HG03571 (cell line): ENCODE data around the gene ARHGEF2.
"Not testable (repeated sequence)": the region's sequence is repeated elsewhere in the genome, so short reads cannot be mapped to it uniquely, and the experiment has no call there.

Experiments used
- ATAC-seq: cut with Tn5 transposase; IDR thresholded peaks from one replicate; pipeline ENCODE4 v1.9.1; 2021; ENCODE audit not compliant: unreplicated experiment

Gene ARHGEF2

GRCh38 chr1:155946633-155947219 is 31.6 kb downstream of the ARHGEF2 start:
- ATAC-seq, result peak; percentile 26

GRCh38 chr1:155944444-155944799 is 33.9 kb downstream of the ARHGEF2 start:
- no peak for ATAC-seq

- no peak for ATAC-seq
These were observed 35.7 kb downstream of the ARHGEF2 start for GRCh38 chr1:155942578-155943141.

GRCh38 chr1:155941845-155942531 is 36.4 kb downstream of the ARHGEF2 start:
- no peak for ATAC-seq

GRCh38 chr1:155940993-155941844 is 37.1 kb downstream of the ARHGEF2 start, which contains the start of gene RXFP4:
Gene RXFP4, plus strand, starts transcription at chr1:155941638. Its CDS starts 72 bp downstream, at chr1:155941710.
- ATAC-seq, result no peak

GRCh38 chr1:155940482-155940992 is 37.8 kb downstream of the ARHGEF2 start:
- no peak for ATAC-seq

- no peak for ATAC-seq
These were observed 40.1 kb downstream of the ARHGEF2 start for GRCh38 chr1:155938220-155938627.

- ATAC-seq, result no peak
These were observed 43.3 kb downstream of the ARHGEF2 start for GRCh38 chr1:155934936-155935590.

- peak; percentile 85 for ATAC-seq
These were observed 44.0 kb downstream of the ARHGEF2 start, which contains the start of gene KHDC4 for GRCh38 chr1:155934097-155934935. Gene KHDC4, minus strand, starts transcription at chr1:155934413. Its CDS starts 40 bp downstream, at chr1:155934373.

GRCh38 chr1:155933591-155934096 is 44.7 kb downstream of the ARHGEF2 start:
- no peak for ATAC-seq

- ATAC-seq, result no peak
These were observed 45.9 kb downstream of the ARHGEF2 start for GRCh38 chr1:155932487-155932886.

- no peak for ATAC-seq
These were observed 46.3 kb downstream of the ARHGEF2 start for GRCh38 chr1:155932081-155932480.

GRCh38 chr1:155931332-155932038 is 46.9 kb downstream of the ARHGEF2 start:
- ATAC-seq, result no peak

GRCh38 chr1:155930725-155931124 is 47.6 kb downstream of the ARHGEF2 start:
- not testable (repeated sequence) for ATAC-seq

- ATAC-seq, result no peak
These were observed 49.3 kb downstream of the ARHGEF2 start for GRCh38 chr1:155929057-155929456.

GRCh38 chr1:155925506-155925905 is 52.8 kb downstream of the ARHGEF2 start:
- no peak for ATAC-seq

- ATAC-seq, result no peak
These were observed 57.6 kb downstream of the ARHGEF2 start for GRCh38 chr1:155920717-155921116.

GRCh38 chr1:155919801-155920200 is 58.5 kb downstream of the ARHGEF2 start:
- no peak for ATAC-seq

GRCh38 chr1:155918660-155919059 is 59.7 kb downstream of the ARHGEF2 start:
- ATAC-seq, result no peak
